HT1080 (cell line): ENCODE measurements around the gene SLC15A2. TPM values are rescaled to one million over a fixed set of nuclear protein-coding genes. Genes with fewer than 3 reads are reported as not detected.

ENCODE experiments used
- DNase-seq: peaks from one replicate; pipeline ENCODE4 v3.0.0-alpha.2; 2015; ENCODE audit warnings: low read depth
- total RNA-seq: library from RNA; depleted of rRNA; stranded (reverse); fragments of >200 nt; shearing (Covaris generic); gene quantifications from 2 replicates; pipeline ENCODE4 v1.2.3, GENCODE V29; 2014; rRNA removed

The SLC15A2 gene
- total RNA-seq, 1 experiment from 2014 or later = not detected

GRCh38 chr3:121979246-121979645, 85.0 kb downstream of the SLC15A2 start:
- DNase-seq = no peak

DNA sequence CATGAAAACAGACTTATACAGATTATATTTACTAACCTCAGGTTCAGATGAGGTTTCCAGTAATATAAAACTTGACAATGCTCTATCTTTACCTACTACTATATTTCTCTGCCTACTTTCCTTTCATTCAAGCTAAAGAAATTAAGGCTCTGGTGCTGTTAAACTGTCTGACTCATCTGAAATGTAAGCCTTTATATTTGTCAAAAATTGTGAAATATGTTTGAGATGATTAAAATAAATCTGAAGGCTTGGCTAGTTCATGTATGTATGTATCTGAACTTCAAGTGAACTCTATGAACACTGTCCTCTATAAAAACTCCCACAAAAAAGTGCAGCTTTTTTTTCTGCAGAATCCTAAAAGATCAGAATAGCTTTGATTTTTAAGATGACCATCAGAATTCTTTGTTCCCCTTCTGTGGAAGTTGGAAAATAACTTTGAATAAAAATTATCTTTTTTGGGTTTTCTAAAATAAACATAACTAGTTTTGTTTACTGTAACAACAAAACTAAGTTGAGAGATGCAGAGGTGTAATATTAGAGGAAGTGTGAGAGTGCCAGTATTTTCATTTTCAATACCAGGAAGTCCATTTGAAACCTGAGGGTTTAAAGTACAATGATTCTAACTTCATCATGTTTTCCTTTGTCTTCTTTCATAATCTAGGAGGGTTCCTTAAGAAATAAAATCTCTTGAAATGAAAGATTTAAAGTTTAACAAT, 85.7 kb downstream of the SLC15A2 start:
- DNase-seq = no peak

- DNase-seq = no peak
Observed at GRCh38 chr3:121980450-121980796, 86.2 kb downstream of the SLC15A2 start.

- no peak for DNase-seq
Observed at GRCh38 chr3:121981473-121981872, 87.3 kb downstream of the SLC15A2 start.

DNA sequence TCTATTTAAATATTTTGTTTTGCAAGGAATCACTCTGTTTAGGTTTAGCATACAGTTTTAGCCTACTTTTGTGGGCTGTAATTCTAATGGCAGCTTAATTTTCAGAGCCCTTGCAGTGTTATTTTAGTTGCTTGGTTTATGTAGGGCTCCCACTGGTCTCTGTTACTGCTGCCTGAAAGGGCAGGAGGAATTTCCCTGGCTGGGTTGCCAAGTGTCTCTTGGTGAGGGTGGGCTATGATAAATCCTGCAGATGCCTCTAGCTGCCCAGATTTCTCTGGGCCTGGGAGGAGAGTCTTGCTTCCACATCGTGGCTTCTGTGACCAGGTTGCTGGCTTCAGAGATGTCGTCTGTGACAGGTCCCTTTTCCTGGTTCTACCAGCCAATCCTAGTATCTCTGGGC, 91.6 kb downstream of the SLC15A2 start:
- DNase-seq = no peak

DNA sequence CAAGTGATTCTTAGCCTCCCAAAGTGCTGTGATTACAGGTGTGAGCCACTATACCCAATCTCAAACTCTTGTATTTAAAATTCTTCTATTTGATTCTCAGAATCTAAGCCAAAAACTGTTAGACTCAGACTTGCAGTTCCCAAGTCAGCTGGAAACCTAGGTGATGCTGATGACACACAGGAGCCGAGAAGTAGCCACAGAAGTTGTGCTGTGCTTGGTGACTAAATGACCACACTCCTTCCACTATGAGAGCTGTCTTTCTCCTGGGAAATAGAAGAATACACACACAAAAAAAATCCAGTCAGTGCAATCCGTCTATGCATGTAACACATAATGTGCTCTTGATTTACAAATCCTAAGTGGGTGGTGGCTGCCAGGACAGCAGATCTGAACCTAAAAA, 93.9 kb downstream of the SLC15A2 start:
- peak; percentile 61 for DNase-seq

DNA sequence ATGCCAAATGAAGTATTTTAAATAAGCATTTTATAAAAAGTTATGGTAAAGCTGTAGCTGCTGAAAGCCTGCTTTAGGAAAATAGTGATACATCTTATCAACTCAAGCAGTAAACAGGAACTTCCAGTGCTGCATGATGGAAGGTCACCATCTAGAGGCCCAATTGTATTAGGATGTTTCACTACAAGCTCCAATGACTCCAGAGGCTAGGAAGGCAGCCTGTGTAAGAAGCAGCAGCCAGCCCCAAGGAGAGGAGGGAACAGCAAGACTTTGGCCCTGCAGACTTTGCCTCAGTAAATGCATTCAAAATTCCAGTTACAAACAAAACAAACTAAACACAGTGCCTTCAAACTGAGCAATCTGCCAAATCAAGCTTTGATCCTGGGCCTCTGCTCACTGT, 95.7 kb downstream of the SLC15A2 start:
- DNase-seq = no peak

- no peak for DNase-seq
Observed at GRCh38 chr3:121992601-121993560, 98.7 kb downstream of the SLC15A2 start.

Other genes with a start within 250 kb of the SLC15A2 start
- 45.9 and 55.1 TPM in 2 replicates for gene HCLS1, start 233.5 kb upstream of the SLC15A2 start, total RNA-seq
- 15.5 and 20.5 TPM in 2 replicates for gene GOLGB1, start 144.7 kb upstream of the SLC15A2 start, total RNA-seq
- 28.8 and 33.2 TPM in 2 replicates for gene IQCB1, start 59.3 kb upstream of the SLC15A2 start, total RNA-seq
- gene EAF2, start 59.2 kb upstream of the SLC15A2 start, total RNA-seq = 2.1 and 3.7 TPM in 2 replicates
- gene ILDR1, start 127.8 kb downstream of the SLC15A2 start, total RNA-seq = not detected in 2 replicates
- not detected in 2 replicates for gene CD86, start 161.0 kb downstream of the SLC15A2 start, total RNA-seq